ENCODE measurements around the gene PANK1. TPM values are rescaled to one million over a fixed set of nuclear protein-coding genes. Genes with fewer than 3 reads are reported as not detected.

Gene PANK1
- total and polyA plus RNA-seq, 2 of the 4 experiments (the other 2 are of a cell fraction), result 3.0 to 8.8 TPM

- WGBS, 2 experiments (ENCODE audit: extremely low coverage in 2 of 2, insufficient read length in 1 of 2), result 40% methylated on average over 2 of the region's 3 CpGs; no CpG with 5 or more reads in 1 of the 2 experiments
- intact Hi-C loops (cut with micrococcal nuclease), result no loop called here
- in situ Hi-C loops (cut with MboI; ENCODE audit: low sequenced_read_pairs), result no loop called here
- POLR2A ChIA-PET (ENCODE audit: unreplicated experiment), result no interaction called here
- H2AK5ac ChIP-seq (ENCODE audit: low read depth, low read length), result no peak overlapping the region
- H3K36me3 ChIP-seq (ENCODE audit: control insufficient read depth, insufficient read depth, low read length), result no peaks in the 10 kb centered on the region
- TF ChIP-seq RFX5 (IDR thresholded peaks at IDR 0.05; ENCODE audit: low read depth, low read length) (no peak), CEBPB (IDR thresholded peaks at IDR 0.05; ENCODE audit: low read depth, low read length) (no peak)
- no peak overlapping the region for H4K5ac ChIP-seq (ENCODE audit: low read depth, low read length)
- no peak overlapping the region for H3K4me2 ChIP-seq (ENCODE audit: low read depth, low read length)
- H4K8ac ChIP-seq (ENCODE audit: low read depth in 2 of 2, low read length in 2 of 2), result no peak overlapping the region
- DNase-seq (no peak), ATAC-seq (ENCODE audit: low read depth) (no peak)
- no TSS peak for BruUV-seq (replicated peaks)
- CTCF ChIA-PET, result no interaction called here
- dilution Hi-C loops (cut with HindIII; ENCODE audit: low sequenced_read_pairs, unreplicated experiment), result no loop called here
- H3K56ac ChIP-seq (ENCODE audit: extremely low read depth, insufficient read depth, low read length), result no peak overlapping the region
- no peaks in the 10 kb centered on the region for H3K79me1 ChIP-seq (ENCODE audit: low read depth in 1 of 2, low read length in 2 of 2)
- H2BK20ac ChIP-seq (ENCODE audit: low read depth, low read length), result no peak overlapping the region
- H3K9ac ChIP-seq (ENCODE audit: low read depth, low read length), result no peak overlapping the region
- no peak overlapping the region for H2AFZ ChIP-seq (replicated peaks; ENCODE audit: low read length, poor library complexity)
- H2BK5ac ChIP-seq (ENCODE audit: low read depth, low read length, poor library complexity, severe bottlenecking), result no peak overlapping the region
- H3K9me3 ChIP-seq (ENCODE audit: control insufficient read depth, insufficient read depth, low read length), result no peaks in the 10 kb centered on the region
- H3K27me3 ChIP-seq (ENCODE audit: control insufficient read depth, insufficient read depth, low read length), result no peaks in the 10 kb centered on the region
- no peak overlapping the region for H4K91ac ChIP-seq (ENCODE audit: insufficient read depth, low read depth, low read length)
- H3K23ac ChIP-seq (ENCODE audit: low read depth, low read length), result no peak overlapping the region
- no peak overlapping the region for H3K4me3 ChIP-seq (ENCODE audit: insufficient read depth, low read depth, low read length)
- H2AK9ac ChIP-seq (replicated peaks; ENCODE audit: low read depth, low read length, poor library complexity), result no peak overlapping the region
- H2BK120ac ChIP-seq (ENCODE audit: low read depth, low read length), result no peak overlapping the region
- H3K27ac ChIP-seq (ENCODE audit: insufficient read depth, low read length), result no peak overlapping the region
- H2BK15ac ChIP-seq (ENCODE audit: low read depth, low read length), result no peak overlapping the region
- peaks cover 3% of the 10 kb centered on the region; the same call in 1 of the 2 replicates for H3K9me1 ChIP-seq (ENCODE audit: insufficient read depth, low read length)
- no peak overlapping the region for H3K14ac ChIP-seq (replicated peaks; ENCODE audit: low read depth, low read length)
- H3K4ac ChIP-seq (ENCODE audit: low read depth, low read length), result no peak overlapping the region
- H3K18ac ChIP-seq (ENCODE audit: low read depth, low read length), result no peak overlapping the region
- H4K20me1 ChIP-seq (ENCODE audit: insufficient read depth, low read length), result no peaks in the 10 kb centered on the region
- H3K4me1 ChIP-seq (ENCODE audit: control insufficient read depth, insufficient read depth, low read length), result peaks cover 8% of the 10 kb centered on the region
These were observed 18.1 kb upstream of the PANK1 start for GRCh38 chr10:89663144-89663543.

All from IMR-90 (cell line).